C4-2B (cell line): Measurements from ENCODE around the gene ATP5F1E.

Experiments used
- CTCF ChIP-seq: fragments of 450-650 bp; conservative IDR thresholded peaks from 2 replicates; pipeline ENCODE4 v1.5.1; 2017; ENCODE audit warnings: mild to moderate bottlenecking
- ZFX ChIP-seq: fragments of 450-650 bp; IDR thresholded peaks from 2 replicates; pipeline ENCODE4 v1.6.1; 2017

- TF ChIP-seq CTCF (no peak), ZFX (no peak)
Observed at GRCh38 chr20:58991715-58992114, 40.4 kb downstream of the ATP5F1E start.
